Measurements from ENCODE around the gene RNF5.
A peak's percentile ranks its signal among the peaks of the same experiment; 100 is the strongest.

RNF5 gene

DNA sequence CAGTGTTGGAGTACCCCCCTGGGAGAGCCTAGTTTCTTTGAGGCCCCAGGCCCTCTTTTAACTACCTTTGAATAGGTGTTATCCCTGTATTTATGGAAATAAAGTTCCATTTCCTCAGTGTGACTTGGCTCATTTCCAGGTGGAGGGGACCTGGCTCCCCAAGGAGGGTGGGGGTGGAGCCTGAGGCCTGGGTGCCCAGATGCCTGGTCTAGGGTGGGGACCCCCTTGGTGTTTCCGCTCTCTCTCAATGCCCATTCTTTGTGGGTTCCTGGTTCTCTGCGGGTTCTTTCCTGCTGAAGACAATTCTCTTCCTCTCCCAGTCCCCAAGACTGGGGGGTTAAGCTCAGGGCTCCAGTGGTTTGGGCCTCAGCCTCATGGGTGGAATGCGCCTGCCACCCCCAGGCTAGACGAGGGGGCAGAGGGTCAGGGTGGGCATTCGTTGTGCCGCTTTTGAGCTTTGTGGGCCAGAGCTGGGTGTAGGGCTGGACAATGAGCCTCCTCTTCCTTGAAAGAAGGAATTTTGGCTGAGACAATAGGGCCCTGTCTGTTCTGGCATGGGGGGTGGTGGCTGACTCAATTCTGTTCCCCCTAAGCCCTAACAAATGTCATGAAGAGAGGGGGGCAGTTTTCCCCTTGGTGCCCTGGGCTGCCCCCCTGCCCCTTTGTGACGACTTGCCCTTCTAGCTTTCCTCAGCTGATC is 14.5 kb upstream of the RNF5 start:
- H3K4me1 Mint-ChIP-seq (ENCODE audit: low read depth) = no peaks in the 10 kb centered on the region
- no peak overlapping the region for H3K4me3 Mint-ChIP-seq
- H3K27ac Mint-ChIP-seq = no peak overlapping the region
- H3K9me3 Mint-ChIP-seq = no peaks in the 10 kb centered on the region
- no peaks in the 10 kb centered on the region for H3K27me3 Mint-ChIP-seq
- H3K36me3 Mint-ChIP-seq (ENCODE audit: low read depth) = peaks cover 34% of the 10 kb centered on the region
- intact Hi-C loops (cut with micrococcal nuclease) = no loop called here

DNA sequence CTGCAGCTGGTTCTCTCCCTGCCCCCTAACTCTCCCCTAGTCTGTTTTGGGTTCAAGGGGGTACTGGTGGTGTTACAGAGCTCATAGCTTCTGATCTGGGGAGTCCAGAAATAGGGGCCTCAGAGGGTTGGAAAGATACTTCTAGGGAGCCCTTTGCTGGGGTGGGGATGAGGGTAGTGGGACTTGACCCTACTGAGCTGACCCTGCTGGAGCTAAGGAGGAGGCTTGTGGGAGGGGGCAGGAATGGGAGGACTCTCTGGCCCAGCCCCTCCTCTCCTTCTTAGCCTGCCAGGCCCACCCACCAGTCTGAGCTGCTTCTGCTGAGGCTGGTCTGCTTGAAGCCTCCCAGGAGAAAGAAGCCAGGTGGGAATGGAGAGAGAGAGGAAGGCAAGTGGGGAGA is 13.9 kb upstream of the RNF5 start, which contains the start of gene EGFL8:
TSS of gene EGFL8 (plus strand) at position 301 of the 400 bp plus-strand sequence. CDS start 1,571 bp downstream, outside the sequence.
- peaks cover 40% of the 10 kb centered on the region for H3K36me3 Mint-ChIP-seq (ENCODE audit: low read depth)
- no peaks in the 10 kb centered on the region for H3K9me3 Mint-ChIP-seq
- intact Hi-C loops (cut with micrococcal nuclease) = no loop called here
- no peak within 1 kb of the TSS for H3K4me3 Mint-ChIP-seq
- no peaks in the 10 kb centered on the region for H3K27me3 Mint-ChIP-seq
- no peaks in the 10 kb centered on the region for H3K4me1 Mint-ChIP-seq (ENCODE audit: low read depth)
- H3K27ac Mint-ChIP-seq = no peak within 1 kb of the TSS

- no peak overlapping the region for H3K27ac Mint-ChIP-seq
- peaks cover 62% of the 10 kb centered on the region for H3K36me3 Mint-ChIP-seq (ENCODE audit: low read depth)
- H3K27me3 Mint-ChIP-seq = no peaks in the 10 kb centered on the region
- no peak overlapping the region for H3K4me3 Mint-ChIP-seq
- no peaks in the 10 kb centered on the region for H3K9me3 Mint-ChIP-seq
- intact Hi-C loops (cut with micrococcal nuclease) = no loop called here
- peaks cover 6% of the 10 kb centered on the region for H3K4me1 Mint-ChIP-seq (ENCODE audit: low read depth)
Measured at GRCh38 chr6:32166411-32167061, 11.7 kb upstream of the RNF5 start.

- Mint-ChIP-seq H3K27ac (no peak overlapping the region), H3K36me3 (ENCODE audit: low read depth) (peaks cover 63% of the 10 kb centered on the region), H3K4me1 (ENCODE audit: low read depth) (peaks cover 6% of the 10 kb centered on the region), H3K9me3 (no peaks in the 10 kb centered on the region), H3K4me3 (no peak overlapping the region), H3K27me3 (no peaks in the 10 kb centered on the region)
- intact Hi-C loops (cut with micrococcal nuclease) = no loop called here
Measured at GRCh38 chr6:32167154-32167760, 10.9 kb upstream of the RNF5 start.

- H3K36me3 Mint-ChIP-seq (ENCODE audit: low read depth) = peaks cover 63% of the 10 kb centered on the region
- no peaks in the 10 kb centered on the region for H3K9me3 Mint-ChIP-seq
- H3K4me3 Mint-ChIP-seq = no peak overlapping the region
- intact Hi-C loops (cut with micrococcal nuclease) = no loop called here
- peaks cover 9% of the 10 kb centered on the region for H3K4me1 Mint-ChIP-seq (ENCODE audit: low read depth)
- H3K27me3 Mint-ChIP-seq = no peaks in the 10 kb centered on the region
- no peak overlapping the region for H3K27ac Mint-ChIP-seq
Measured at GRCh38 chr6:32167761-32168262, 10.4 kb upstream of the RNF5 start.

- no peak overlapping the region for H3K4me3 Mint-ChIP-seq
- H3K9me3 Mint-ChIP-seq = no peaks in the 10 kb centered on the region
- H3K27me3 Mint-ChIP-seq = no peaks in the 10 kb centered on the region
- intact Hi-C loops (cut with micrococcal nuclease) = no loop called here
- no peak overlapping the region for H3K27ac Mint-ChIP-seq
- peaks cover 63% of the 10 kb centered on the region for H3K36me3 Mint-ChIP-seq (ENCODE audit: low read depth)
- H3K4me1 Mint-ChIP-seq (ENCODE audit: low read depth) = peaks cover 15% of the 10 kb centered on the region
Measured at GRCh38 chr6:32168350-32168749, 9.9 kb upstream of the RNF5 start.

DNA sequence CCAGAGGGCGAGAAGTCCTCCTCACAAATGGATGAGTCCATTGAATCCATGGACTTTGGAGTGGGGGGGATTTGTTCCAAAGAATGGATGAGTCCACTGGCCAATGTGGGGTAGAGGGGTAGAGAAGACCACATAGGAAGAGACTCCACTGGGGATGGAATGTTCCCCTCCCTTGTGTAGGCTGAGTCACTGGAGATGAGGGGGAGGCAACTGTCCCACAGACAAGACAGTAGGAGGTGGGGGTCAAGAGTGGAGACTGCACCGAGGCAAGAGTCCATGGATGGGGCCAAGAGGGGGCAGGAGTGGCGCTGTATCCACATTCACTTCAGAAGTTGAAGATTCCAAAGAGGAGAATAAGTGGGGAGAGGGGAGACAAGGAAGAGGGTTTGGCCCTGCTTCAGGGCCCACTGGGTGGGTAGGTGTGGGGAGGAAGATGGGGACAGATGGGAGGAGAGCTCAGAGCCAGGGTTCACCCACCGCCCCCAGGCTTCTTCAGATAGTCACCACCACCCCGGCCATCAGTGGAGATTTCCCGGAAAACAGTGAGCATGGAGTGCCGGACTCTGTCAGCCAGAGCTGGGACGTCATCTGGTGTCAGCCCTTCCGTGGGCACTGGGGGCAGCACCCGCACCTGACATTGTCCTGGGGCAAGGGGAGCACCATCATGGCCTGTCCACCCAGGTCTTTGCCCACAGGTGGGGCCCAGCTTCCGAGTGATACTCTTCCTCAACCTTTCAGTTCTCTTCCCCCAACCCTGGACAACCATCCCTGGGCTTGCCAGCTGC is 9.2 kb upstream of the RNF5 start:
- H3K9me3 Mint-ChIP-seq = no peaks in the 10 kb centered on the region
- H3K27me3 Mint-ChIP-seq = no peaks in the 10 kb centered on the region
- H3K27ac Mint-ChIP-seq = no peak overlapping the region
- intact Hi-C loops (cut with micrococcal nuclease) = no loop called here
- H3K4me3 Mint-ChIP-seq = no peak overlapping the region
- peaks cover 21% of the 10 kb centered on the region for H3K4me1 Mint-ChIP-seq (ENCODE audit: low read depth)
- peaks cover 63% of the 10 kb centered on the region for H3K36me3 Mint-ChIP-seq (ENCODE audit: low read depth)

DNA sequence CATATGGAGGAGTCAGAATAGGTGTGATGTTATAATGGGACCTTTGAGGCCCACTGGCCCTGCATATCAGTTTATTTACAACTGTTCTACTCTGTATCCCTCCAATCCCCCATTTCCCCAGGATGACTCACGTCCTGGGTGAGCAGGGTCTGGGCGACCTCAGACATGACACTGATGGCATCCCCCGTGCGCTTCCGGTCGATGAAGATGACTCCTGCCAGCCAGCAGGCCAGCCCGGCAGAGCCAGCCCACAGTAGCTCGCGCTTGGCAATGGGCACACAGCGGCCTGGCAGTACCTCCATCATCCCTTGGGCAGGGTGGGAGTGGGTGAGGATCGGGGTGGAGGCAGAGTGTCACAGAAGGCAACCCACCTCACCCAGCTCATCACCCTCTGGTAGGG is 7.9 kb upstream of the RNF5 start:
- Mint-ChIP-seq H3K36me3 (ENCODE audit: low read depth) (peaks cover 64% of the 10 kb centered on the region), H3K27me3 (no peaks in the 10 kb centered on the region), H3K9me3 (no peaks in the 10 kb centered on the region), H3K27ac (no peak overlapping the region), H3K4me3 (no peak overlapping the region), H3K4me1 (ENCODE audit: low read depth) (peaks cover 32% of the 10 kb centered on the region)
- intact Hi-C loops (cut with micrococcal nuclease) = no loop called here

DNA sequence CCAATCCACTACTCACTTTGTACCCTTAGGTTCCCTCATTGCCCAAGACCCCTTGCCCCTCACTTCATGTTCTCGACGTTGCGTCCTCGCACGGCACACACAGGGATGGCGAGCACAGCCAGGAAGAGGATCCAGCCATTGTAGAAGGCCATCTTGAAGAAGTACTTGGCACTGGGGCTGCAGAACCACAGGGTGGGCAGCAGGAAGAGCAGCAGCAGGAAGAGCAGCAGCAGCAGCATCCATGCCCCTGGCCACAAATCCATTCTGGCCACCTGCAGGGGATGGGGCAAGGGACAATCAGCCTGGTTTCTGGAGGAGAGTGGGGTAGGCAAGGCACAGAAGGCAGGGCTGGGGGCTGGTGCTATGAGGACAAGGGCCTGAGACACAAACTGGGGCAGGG is 7.0 kb upstream of the RNF5 start:
- intact Hi-C loops (cut with micrococcal nuclease) = no loop called here
- no peaks in the 10 kb centered on the region for H3K27me3 Mint-ChIP-seq
- peaks cover 61% of the 10 kb centered on the region for H3K36me3 Mint-ChIP-seq (ENCODE audit: low read depth)
- H3K4me1 Mint-ChIP-seq (ENCODE audit: low read depth) = peaks cover 37% of the 10 kb centered on the region
- H3K9me3 Mint-ChIP-seq = no peaks in the 10 kb centered on the region
- peak overlapping the region; percentile 14 for H3K27ac Mint-ChIP-seq
- H3K4me3 Mint-ChIP-seq = no peak overlapping the region

GRCh38 chr6:32173051-32173727 is 5.0 kb upstream of the RNF5 start:
- Mint-ChIP-seq H3K9me3 (no peaks in the 10 kb centered on the region), H3K36me3 (ENCODE audit: low read depth) (peaks cover 44% of the 10 kb centered on the region), H3K27ac (peak overlapping the region; percentile 74), H3K27me3 (no peaks in the 10 kb centered on the region), H3K4me1 (ENCODE audit: low read depth) (peaks cover 47% of the 10 kb centered on the region), H3K4me3 (no peak overlapping the region)
- intact Hi-C loops (cut with micrococcal nuclease) = no loop called here

DNA sequence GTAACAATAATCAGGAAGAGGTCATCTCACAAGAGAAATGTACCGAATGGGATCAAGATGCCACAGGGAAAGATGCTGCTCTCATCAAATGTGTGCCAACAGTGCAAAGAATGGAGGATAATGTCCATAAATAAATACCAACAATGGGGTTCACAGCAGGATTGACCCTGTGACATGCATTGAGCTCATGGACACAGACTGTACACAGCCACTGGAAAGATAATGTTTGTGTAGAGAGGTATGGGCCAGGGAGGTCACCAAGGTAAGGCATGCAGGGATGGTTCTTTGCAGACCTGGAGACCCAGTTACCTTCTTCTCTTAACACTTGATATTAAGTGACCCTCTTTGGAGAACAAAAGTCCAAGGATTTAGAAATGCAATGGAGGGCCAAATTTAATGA is 3.8 kb upstream of the RNF5 start:
- Mint-ChIP-seq H3K27me3 (no peaks in the 10 kb centered on the region), H3K27ac (no peak overlapping the region), H3K9me3 (no peaks in the 10 kb centered on the region), H3K4me3 (no peak overlapping the region), H3K4me1 (ENCODE audit: low read depth) (peaks cover 59% of the 10 kb centered on the region), H3K36me3 (ENCODE audit: low read depth) (peaks cover 44% of the 10 kb centered on the region)
- intact Hi-C loops (cut with micrococcal nuclease) = no loop called here

GRCh38 chr6:32175322-32175710 is 2.9 kb upstream of the RNF5 start:
- Mint-ChIP-seq H3K27ac (peak overlapping the region; percentile 86), H3K4me1 (ENCODE audit: low read depth) (peaks cover 62% of the 10 kb centered on the region), H3K4me3 (peak overlapping the region; percentile 91), H3K36me3 (ENCODE audit: low read depth) (peaks cover 44% of the 10 kb centered on the region), H3K27me3 (no peaks in the 10 kb centered on the region), H3K9me3 (no peaks in the 10 kb centered on the region)
- intact Hi-C loops (cut with micrococcal nuclease) = loop anchor here (5.0 kb wide), 1 partner anchor 48 kb away; the partner anchor contains the start of gene ATF6B

- H3K4me1 Mint-ChIP-seq (ENCODE audit: low read depth) = peaks cover 68% of the 10 kb centered on the region
- H3K27ac Mint-ChIP-seq = peak within 1 kb of the TSS; percentile 86
- peak within 1 kb of the TSS; percentile 91 for H3K4me3 Mint-ChIP-seq
- H3K27me3 Mint-ChIP-seq = no peaks in the 10 kb centered on the region
- H3K9me3 Mint-ChIP-seq = no peaks in the 10 kb centered on the region
- intact Hi-C loops (cut with micrococcal nuclease) = loop anchor here (5.0 kb wide), 1 partner anchor 49 kb away; the partner anchor contains the start of gene ATF6B
- H3K36me3 Mint-ChIP-seq (ENCODE audit: low read depth) = peaks cover 44% of the 10 kb centered on the region
Measured at GRCh38 chr6:32175711-32176475, 2.3 kb upstream of the RNF5 start, which contains the start of gene AGPAT1. TSS of gene AGPAT1 (minus strand) at chr6:32176084. CDS start at chr6:32171496, 4,588 bp downstream.

Data from dendritic cell treated with granulocyte-macrophage colony-stimulating factor and Interleukin-4, amounts not matched to agents 40 ng/mL and 50 ng/mL, for 4 days (primary cell).